OCI-M1 (cell line): ENCODE data around the gene MICU2.
"Not testable (repeated sequence)": the region's sequence is repeated elsewhere in the genome, so short reads cannot be mapped to it uniquely, and the experiment has no call there.

Source experiments
- DNase-seq: peaks from one replicate; lab custom pipeline; 2025; lab: John Stamatoyannopoulos, UW

Gene MICU2

DNA sequence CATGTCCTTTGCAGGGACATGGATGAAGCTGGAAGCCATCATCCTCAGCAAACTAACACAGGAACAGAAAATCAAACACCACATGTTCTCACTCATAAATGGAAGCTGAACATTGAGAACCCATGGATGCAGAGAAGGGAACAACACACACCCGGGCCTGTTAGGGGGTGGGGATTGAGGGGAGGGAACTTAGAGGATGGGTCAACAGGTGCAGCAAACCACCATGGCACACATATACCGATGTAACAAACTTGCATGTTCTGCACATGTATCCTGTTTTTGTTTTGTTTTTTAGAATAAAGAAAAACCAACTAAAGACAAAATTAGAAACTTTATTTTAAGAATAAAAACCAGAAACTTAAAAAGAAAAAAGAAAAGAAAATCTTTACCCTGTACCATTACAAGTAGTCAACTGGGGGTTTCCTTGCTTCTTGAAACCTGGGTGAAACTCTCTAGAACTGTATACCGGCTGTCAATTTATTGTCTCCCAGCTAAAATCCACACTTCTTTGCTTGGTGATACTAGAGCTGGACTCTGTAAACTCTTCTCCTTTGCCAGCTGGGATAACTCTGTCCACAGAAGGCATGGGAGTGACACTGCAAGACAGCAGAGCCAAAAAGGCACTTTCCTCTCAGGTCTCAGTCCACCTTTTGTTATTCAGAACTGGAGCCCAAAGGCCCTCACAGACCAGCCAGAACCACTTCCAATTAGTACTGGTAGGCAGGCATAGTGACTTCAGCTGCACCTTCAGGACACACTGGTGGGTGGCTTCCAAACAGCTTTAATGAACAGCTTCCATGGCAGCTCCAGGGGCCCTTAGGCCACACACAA is 9.0 kb downstream of the MICU2 start:
- DNase-seq: no peak

GRCh38 chr13:21590665-21591456 is 13.1 kb downstream of the MICU2 start:
- not testable (repeated sequence) for DNase-seq

DNA sequence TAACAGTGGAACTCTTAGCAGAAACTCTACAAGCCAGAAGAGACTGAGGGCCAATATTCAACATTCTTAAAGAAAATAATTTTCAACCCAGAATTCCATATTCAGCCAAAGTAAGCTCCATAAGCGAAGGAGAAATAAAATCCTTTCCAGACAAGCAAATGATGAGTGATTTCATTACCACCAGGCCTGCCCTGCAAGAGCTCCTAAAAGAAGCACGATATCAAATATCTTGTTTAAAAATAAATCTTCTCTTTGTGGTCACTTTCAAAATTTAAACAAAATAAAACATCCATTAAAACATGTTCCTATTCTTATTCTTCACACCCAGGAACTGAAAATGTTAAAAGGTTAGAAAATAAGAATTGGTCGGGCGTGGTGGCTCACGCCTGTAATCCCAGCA is 13.7 kb downstream of the MICU2 start:
- no peak for DNase-seq

GRCh38 chr13:21589510-21589909 is 14.5 kb downstream of the MICU2 start:
- DNase-seq: not testable (repeated sequence)

DNA sequence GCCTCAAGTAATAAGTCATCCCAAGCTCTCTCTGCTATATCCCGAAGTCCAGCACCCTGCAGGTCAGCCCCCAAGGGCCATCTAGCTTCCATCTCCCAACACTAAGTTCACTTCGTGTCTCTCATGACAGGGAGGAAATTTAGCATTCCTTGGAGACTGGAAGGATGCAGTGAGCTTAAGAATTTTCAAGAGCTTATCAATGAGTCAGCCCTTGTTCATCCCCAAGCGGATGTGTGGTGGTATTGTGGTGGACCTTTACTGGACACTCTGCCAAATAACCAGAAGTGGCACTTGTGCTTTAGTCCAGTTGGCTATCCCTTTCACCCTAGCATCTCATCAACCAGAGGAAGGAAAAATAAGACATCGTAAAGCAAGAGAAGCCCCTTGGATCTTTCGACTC is 15.6 kb downstream of the MICU2 start:
- not testable (repeated sequence) for DNase-seq

DNA sequence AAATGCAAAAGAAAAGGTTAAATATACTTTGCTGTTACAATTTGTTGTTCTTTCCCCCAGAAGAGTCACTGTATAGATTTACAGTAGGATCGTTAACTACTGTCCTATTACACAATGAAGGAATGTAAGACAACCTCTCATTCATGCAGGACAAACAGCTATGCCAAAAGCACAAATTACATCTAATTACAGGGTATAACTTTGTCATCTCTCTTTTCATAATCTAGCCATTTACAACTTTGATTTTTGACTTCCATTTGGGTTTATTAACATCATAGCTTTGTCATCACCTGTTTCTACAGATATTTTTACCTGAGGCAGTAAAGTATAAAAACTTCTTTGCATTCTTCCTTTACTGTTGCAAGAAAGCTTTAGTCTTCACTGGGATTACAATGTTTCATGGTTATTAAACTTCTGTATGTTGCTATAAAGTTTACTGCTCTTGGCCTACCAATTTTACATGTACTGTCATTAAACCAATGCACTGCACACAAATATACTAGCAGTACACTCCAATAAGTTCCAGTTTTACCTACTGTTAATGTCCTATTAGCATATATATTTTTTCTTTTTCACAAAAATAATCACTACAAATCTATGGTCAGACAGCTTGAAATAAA is 18.9 kb downstream of the MICU2 start:
- DNase-seq: no peak

DNA sequence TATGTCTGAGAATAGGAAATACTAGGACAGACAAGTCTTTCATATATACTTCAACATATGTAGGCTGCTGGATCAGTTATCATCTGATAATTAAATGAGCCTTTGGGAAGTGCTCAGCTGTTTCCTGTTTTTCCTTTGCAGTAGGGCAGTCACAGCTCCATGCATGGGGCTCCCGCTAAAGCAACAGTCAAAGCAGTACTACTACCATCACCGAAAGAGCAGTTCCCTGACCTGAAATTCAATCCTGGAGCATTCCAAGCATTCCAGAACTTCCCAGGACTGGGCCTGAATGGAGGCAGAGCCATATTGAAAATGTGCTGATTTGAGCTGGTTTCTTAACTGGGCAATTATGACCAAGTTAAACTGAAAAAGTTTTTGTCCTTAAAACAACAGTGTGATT is 20.5 kb downstream of the MICU2 start:
- DNase-seq: no peak

- DNase-seq: no peak
Measured at GRCh38 chr13:21580736-21581135, 23.2 kb downstream of the MICU2 start.

DNA sequence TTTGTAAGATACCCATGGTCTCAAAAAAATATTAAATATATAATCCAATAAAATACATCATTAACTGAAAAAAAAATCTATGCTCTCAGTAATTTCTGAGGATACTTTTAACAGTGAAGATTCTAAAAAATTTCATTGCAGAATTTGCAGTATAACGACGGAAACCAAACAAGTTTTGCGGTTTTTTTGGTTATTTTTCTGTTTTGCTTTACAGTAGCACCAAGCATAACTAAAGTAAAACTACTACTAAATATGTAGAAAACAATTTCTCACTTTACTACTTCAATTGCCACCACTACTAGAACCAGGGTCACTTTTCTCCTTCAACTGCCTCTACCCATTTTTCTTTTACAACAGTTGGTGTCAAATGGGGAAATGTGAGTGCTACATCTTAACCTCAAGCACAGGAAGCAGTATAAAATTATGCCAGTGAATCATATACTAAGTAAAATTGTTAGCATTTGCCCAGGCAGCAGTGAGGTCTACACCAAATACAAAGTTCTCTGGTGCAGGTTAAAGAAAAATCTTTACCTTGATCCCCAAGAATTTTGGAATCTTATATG is 24.1 kb downstream of the MICU2 start:
- DNase-seq: peak; percentile 15

DNA sequence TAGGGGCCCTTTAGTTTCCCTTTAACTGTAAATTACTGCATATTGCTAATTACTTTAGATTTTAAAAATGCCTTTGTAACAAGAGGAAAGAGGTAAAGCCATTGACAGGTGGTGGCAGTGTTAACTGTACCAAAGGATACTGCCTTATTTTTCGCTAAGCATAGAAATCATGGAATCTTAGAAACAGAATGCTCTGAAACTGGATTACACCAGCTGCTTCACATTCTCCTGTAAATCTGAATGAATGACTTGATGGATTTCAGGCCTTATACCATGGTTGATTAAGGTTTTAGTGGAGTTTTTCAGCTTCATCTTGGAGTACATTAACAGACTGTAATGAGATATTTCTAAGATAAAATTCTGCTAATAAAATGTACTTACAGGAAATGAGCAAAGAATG is 25.2 kb downstream of the MICU2 start:
- DNase-seq: no peak

GRCh38 chr13:21576426-21576825 is 27.5 kb downstream of the MICU2 start:
- peak; percentile 22 for DNase-seq

GRCh38 chr13:21573920-21574712 is 29.9 kb downstream of the MICU2 start:
- DNase-seq: no peak

GRCh38 chr13:21569686-21570085 is 34.3 kb downstream of the MICU2 start:
- peak; percentile 14 for DNase-seq

DNA sequence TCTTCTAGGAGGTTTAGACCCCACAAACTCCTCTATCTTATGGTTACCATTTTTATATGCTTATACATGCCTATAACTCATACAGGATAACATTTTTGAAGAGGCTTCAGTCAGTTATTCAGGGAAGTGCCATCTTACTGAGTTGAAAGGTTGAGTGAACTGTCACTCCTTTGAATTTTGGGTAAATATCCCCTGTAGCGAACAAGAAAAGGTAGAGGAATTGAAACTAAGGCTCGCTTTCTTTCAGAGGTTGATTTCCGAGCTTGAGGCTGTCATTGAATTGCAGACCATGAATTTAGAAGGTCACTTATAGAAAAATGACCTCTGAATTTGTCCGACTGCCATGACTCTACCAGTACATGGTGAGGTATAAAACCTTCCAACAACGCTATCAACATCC is 35.1 kb downstream of the MICU2 start:
- no peak for DNase-seq

DNA sequence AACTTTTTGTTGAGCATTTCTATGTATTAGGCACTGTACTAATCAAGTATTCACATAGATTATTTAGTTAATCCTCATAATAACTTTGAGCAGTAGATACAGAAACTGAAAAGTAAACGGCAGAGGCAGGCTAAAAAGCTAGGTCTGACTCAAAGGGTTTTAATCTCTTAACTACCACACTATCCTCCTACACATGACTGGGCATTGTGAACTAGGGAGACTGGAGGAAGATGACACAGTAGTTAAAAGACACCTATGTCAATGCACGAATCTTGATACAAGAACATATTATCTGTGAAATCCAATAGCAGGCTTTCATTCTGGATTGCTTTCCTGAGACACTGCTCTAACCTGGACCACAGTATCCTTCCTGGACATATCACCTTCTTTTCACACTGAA is 36.3 kb downstream of the MICU2 start:
- peak; percentile 87 for DNase-seq

DNA sequence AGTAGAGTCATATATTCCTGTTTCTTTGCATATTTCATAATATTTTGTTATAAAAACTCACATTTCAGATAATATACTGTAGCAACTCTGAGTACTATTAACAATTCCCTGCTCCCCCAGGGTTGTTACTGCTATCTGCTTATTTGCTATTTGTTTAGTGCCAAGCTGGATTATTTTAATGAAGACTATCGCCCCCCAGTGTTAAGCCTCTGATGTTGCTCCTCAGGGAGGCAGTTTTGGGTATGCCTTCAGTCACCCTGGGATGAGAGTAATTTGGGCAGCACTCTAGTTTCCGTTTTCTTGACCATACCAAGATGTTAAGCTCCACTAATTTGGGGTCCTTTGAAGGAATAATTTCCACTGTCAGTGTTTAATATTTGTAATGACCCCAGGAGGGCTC is 46.0 kb downstream of the MICU2 start:
- DNase-seq: peak; percentile 63

- DNase-seq: no peak
Measured at GRCh38 chr13:21556051-21556450, 47.9 kb downstream of the MICU2 start.

- not testable (repeated sequence) for DNase-seq
Measured at GRCh38 chr13:21553261-21553660, 50.7 kb downstream of the MICU2 start.

DNA sequence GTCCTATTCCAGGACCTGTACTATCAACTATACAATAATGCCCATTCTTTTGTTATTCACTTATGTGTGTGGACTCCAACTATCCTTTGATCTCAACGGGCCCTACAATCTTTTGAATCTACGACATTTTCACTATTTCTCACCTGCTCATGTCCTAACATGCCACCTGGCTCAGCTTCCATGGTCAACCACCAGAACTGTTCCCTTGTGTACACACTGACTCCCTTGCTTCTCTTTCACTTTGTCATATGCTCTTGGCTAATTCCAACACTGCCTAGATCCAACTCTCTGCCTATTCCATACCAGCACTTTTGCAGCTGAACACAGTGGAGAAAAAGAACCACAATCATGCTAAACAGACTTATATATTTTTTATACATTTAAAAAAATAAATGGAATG is 53.1 kb downstream of the MICU2 start:
- DNase-seq: no peak

DNA sequence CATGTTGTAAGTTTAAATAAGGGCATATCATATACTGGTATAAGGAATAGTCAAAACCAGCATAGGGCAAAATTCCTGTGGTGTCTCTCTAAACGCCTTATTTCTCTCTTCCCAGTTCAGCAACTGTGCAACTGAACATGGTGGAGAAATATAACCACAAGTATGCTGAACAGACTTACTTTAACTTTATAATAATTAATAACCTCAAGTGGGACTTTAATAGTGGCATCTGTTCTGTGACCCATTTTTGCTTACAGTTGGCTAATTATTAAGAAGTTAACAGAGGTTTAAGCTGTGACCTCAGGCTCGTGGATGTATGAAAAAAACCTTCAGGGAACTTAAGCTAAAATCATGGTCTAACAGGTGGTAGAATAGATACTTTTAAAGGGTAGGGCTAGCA is 54.3 kb downstream of the MICU2 start:
- no peak for DNase-seq

- no peak for DNase-seq
Measured at GRCh38 chr13:21548577-21548976, 55.4 kb downstream of the MICU2 start.

- no peak for DNase-seq
Measured at GRCh38 chr13:21546372-21546771, 57.6 kb downstream of the MICU2 start.
